Lower leg skin (tissue), 3 donors: Measurements from ENCODE around the gene POGK.

Experiments
- POLR2A ChIP-seq, 2 donors: fragments of 450-650 bp; IDR thresholded peaks; one replicate each; pipeline ENCODE4 v1.6.1; 2016 to 2017; ENCODE audit warnings: antibody characterized with exemption in 2 of 2, mild to moderate bottlenecking in 1 of 2, moderate library complexity in 1 of 2
- TF ChIP-seq, protein P1 (sequence below), 3 donors: fragments of 450-650 bp; IDR thresholded peaks; one replicate each; pipeline ENCODE4 v1.5.1; 2016; ENCODE audit warnings: antibody characterized with exemption in 3 of 3, mild to moderate bottlenecking in 3 of 3, moderate library complexity in 2 of 3

DNA sequence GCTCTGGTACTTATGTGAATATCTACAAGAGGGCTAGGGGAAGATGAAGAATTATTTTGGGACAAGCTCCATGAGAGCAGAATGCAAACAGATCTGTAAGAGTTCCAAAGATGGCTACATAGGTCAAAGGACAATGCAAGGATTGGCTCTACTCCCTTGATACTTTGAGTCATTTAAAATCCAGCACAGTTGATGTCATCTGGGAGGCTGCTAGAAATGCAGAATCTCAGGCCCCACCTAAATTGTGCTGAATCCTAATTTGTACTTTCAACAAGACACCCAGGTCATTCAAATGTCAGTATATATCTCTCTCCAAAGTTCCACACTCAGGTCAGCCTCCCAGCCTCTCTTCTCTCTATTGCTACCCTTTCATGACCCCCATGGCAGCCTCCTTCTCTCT, 60.5 kb downstream of the POGK start:
- TF ChIP-seq, protein P1, sequence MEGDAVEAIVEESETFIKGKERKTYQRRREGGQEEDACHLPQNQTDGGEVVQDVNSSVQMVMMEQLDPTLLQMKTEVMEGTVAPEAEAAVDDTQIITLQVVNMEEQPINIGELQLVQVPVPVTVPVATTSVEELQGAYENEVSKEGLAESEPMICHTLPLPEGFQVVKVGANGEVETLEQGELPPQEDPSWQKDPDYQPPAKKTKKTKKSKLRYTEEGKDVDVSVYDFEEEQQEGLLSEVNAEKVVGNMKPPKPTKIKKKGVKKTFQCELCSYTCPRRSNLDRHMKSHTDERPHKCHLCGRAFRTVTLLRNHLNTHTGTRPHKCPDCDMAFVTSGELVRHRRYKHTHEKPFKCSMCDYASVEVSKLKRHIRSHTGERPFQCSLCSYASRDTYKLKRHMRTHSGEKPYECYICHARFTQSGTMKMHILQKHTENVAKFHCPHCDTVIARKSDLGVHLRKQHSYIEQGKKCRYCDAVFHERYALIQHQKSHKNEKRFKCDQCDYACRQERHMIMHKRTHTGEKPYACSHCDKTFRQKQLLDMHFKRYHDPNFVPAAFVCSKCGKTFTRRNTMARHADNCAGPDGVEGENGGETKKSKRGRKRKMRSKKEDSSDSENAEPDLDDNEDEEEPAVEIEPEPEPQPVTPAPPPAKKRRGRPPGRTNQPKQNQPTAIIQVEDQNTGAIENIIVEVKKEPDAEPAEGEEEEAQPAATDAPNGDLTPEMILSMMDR (IDR thresholded peaks at IDR 0.05): no peak
- TF ChIP-seq POLR2A (IDR thresholded peaks at IDR 0.05): no peak
